Stomach (tissue), 4 donors: Measurements from ENCODE around the gene UBAC1.

Experiments
- CTCF ChIP-seq, 7 experiments: fragments of 450-650 bp in 4 of 7; fragments of 200-600 bp in 3 of 7; sonication (generic) in 3 of 7; IDR thresholded peaks; one replicate each; pipeline ENCODE4 v1.5.1; 2016 to 2019; ENCODE audit warnings: antibody characterized with exemption in 7 of 7, control low read depth in 2 of 7, mild to moderate bottlenecking in 1 of 7
- EP300 ChIP-seq: sonication (generic); formaldehyde crosslinking; IDR thresholded peaks from one replicate; pipeline ENCODE4 v1.6.1; 2017; ENCODE audit warnings: antibody characterized with exemption
- POLR2A ChIP-seq, 4 donors: fragments of 450-650 bp; IDR thresholded peaks; one replicate each; pipeline ENCODE4 v1.6.1; 2016; ENCODE audit warnings: antibody characterized with exemption in 4 of 4, control low read depth in 2 of 4, mild to moderate bottlenecking in 1 of 4, moderate library complexity in 1 of 4
- POLR2AphosphoS5 ChIP-seq, 3 donors: sonication (generic); formaldehyde crosslinking; IDR thresholded peaks; one replicate each; pipeline ENCODE4 v1.6.1; 2016; ENCODE audit warnings: antibody characterized with exemption in 3 of 3

- no peak for TF ChIP-seq CTCF (IDR thresholded peaks at IDR 0.05)
- TF ChIP-seq POLR2A (IDR thresholded peaks at IDR 0.05), result no peak
- TF ChIP-seq POLR2AphosphoS5 (IDR thresholded peaks at IDR 0.05), result no peak
- TF ChIP-seq EP300, result no peak
These were observed 19.7 kb downstream of the UBAC1 start for GRCh38 chr9:135941288-135941995.
